CD4-positive, alpha-beta memory T cell (primary cell): ENCODE results near the gene SMAD9. TPM values are rescaled to one million over a fixed set of nuclear protein-coding genes. Genes with fewer than 3 reads are reported as not detected.
A peak's percentile ranks its signal among the peaks of the same experiment; 100 is the strongest.

Source experiments
- CTCF ChIA-PET: fragments of 350-600 bp; sonication (Branson Sonifier 250); formaldehyde crosslinking; loops from one replicate; lab custom pipeline; 2021; ENCODE audit warnings: inconsistent platforms; ENCODE audit not compliant: partially characterized antibody; lab: Charles Lee
- POLR2A ChIA-PET: fragments of 350-600 bp; sonication (Branson Sonifier 250); formaldehyde crosslinking; loops from one replicate; lab custom pipeline; 2021; ENCODE audit not compliant: partially characterized antibody; lab: Charles Lee
- DNase-seq, 5 donors: peaks; one replicate each; pipeline versions ENCODE4 v3.0.0 to v3.0.0-alpha.2; 2020 to 2022; ENCODE audit warnings: mixed read lengths in 1 of 5
- H3K27ac ChIP-seq: one replicate; pipeline ENCODE4 v1.7.0; 2013; ENCODE audit warnings: low read depth, low read length
- H3K27me3 ChIP-seq: 2 replicates; pipeline ENCODE4 v1.7.0; 2013; ENCODE audit warnings: mild to moderate bottlenecking, low read length, moderate library complexity; ENCODE audit not compliant: insufficient read depth
- H3K36me3 ChIP-seq: 2 replicates; pipeline ENCODE4 v1.7.0; 2013; ENCODE audit warnings: mild to moderate bottlenecking, low read length, moderate library complexity; ENCODE audit not compliant: insufficient read depth
- H3K4me1 ChIP-seq: 2 replicates; pipeline ENCODE4 v1.7.0; 2013; ENCODE audit warnings: mild to moderate bottlenecking, low read length, moderate library complexity; ENCODE audit not compliant: insufficient read depth
- H3K4me3 ChIP-seq, 2 donors: one replicate each; pipeline ENCODE4 v1.7.0; 2013; ENCODE audit warnings: low read length in 2 of 2, mild to moderate bottlenecking in 1 of 2
- H3K9me3 ChIP-seq, 2 donors: one replicate each; pipeline ENCODE4 v1.7.0; 2013; ENCODE audit warnings: low read length in 2 of 2, control low read depth in 1 of 2; ENCODE audit not compliant: control insufficient read depth in 1 of 2
- H3K27ac Mint-ChIP-seq, 7 donors: one replicate each; pipeline ENCODE4 v1.8.0; 2020 to 2021; ENCODE audit warnings: mixed read lengths in 7 of 7, mild to moderate bottlenecking in 6 of 7, inconsistent platforms in 3 of 7, moderate library complexity in 3 of 7
- H3K27me3 Mint-ChIP-seq, 2 donors: one replicate each; pipeline ENCODE4 v1.8.0; 2020 to 2021; ENCODE audit warnings: mixed read lengths in 2 of 2
- H3K36me3 Mint-ChIP-seq, 2 donors: one replicate each; pipeline ENCODE4 v1.8.0; 2020 to 2021; ENCODE audit warnings: mixed read lengths in 2 of 2, inconsistent platforms in 1 of 2, mild to moderate bottlenecking in 1 of 2
- H3K4me1 Mint-ChIP-seq, 4 donors: one replicate each; pipeline ENCODE4 v1.8.0; 2020 to 2021; ENCODE audit warnings: mixed read lengths in 4 of 4, mild to moderate bottlenecking in 1 of 4
- H3K4me3 Mint-ChIP-seq, 8 donors: one replicate each; pipeline ENCODE4 v1.8.0; 2020 to 2021; ENCODE audit warnings: mixed read lengths in 8 of 8, mild to moderate bottlenecking in 7 of 8, moderate library complexity in 6 of 8, inconsistent platforms in 3 of 8
- H3K9me3 Mint-ChIP-seq, 8 donors: one replicate each; pipeline ENCODE4 v1.8.0; 2020 to 2021; ENCODE audit warnings: mixed read lengths in 8 of 8, mild to moderate bottlenecking in 5 of 8, inconsistent platforms in 3 of 8, moderate library complexity in 1 of 8
- intact Hi-C: fragments of 100-400 bp; cut with micrococcal nuclease; formaldehyde crosslinking; loops from one replicate; pipeline ENCODE4 v1.15.1; 2023
- polyA plus RNA-seq, 2 donors: library from polyadenylated mRNA; unstranded; fragments of 300-500 nt; fragmentation: Illumina TruSeq; gene quantifications; one replicate each; pipeline ENCODE4 v1.2.3, GENCODE V29; 2021
- total RNA-seq, 2 experiments: library from RNA; stranded (reverse); gene quantifications; one replicate each; pipeline ENCODE4 v1.2.3, GENCODE V29; 2021

Gene SMAD9
- total and polyA plus RNA-seq, 4 experiments from 2014 or later, result 0.10 TPM; not detected in 3

GRCh38 chr13:36918246-36919131, 1.5 kb downstream of the SMAD9 start:
- Histone ChIP-seq H3K4me1 (peaks cover 6% of the 10 kb centered on the region), H3K9me3 (no peaks in the 10 kb centered on the region), H3K27ac (no peak overlapping the region), H3K36me3 (no peaks in the 10 kb centered on the region), H3K27me3 (peaks cover 16% of the 10 kb centered on the region), H3K4me3 (no peak overlapping the region)
- no peak for DNase-seq
- intact Hi-C loops, result no loop called here
- peak overlapping the region in 7 of 8 donors; percentile 23 to 74 (median 42) for H3K4me3 Mint-ChIP-seq
- ChIA-PET POLR2A (no interaction called here), CTCF (no interaction called here)
- H3K27ac Mint-ChIP-seq, result no peak overlapping the region
- H3K27me3 Mint-ChIP-seq, result peaks cover 48 to 61% of the 10 kb centered on the region in 2 donors
- peaks cover 4 to 14% (median 9%) of the 10 kb centered on the region in 4 donors for H3K4me1 Mint-ChIP-seq
- H3K36me3 Mint-ChIP-seq, result no peaks in the 10 kb centered on the region
- H3K9me3 Mint-ChIP-seq, result no peaks in the 10 kb centered on the region

- Mint-ChIP-seq H3K9me3 (no peaks in the 10 kb centered on the region), H3K4me1 (peaks cover 4 to 14% (median 9%) of the 10 kb centered on the region in 4 donors), H3K4me3 (no peak overlapping the region), H3K36me3 (no peaks in the 10 kb centered on the region), H3K27me3 (peaks cover 46 to 57% of the 10 kb centered on the region in 2 donors), H3K27ac (no peak overlapping the region)
- Histone ChIP-seq H3K27me3 (peaks cover 16% of the 10 kb centered on the region), H3K4me1 (peaks cover 6% of the 10 kb centered on the region), H3K9me3 (no peaks in the 10 kb centered on the region), H3K27ac (no peak overlapping the region), H3K4me3 (no peak overlapping the region), H3K36me3 (no peaks in the 10 kb centered on the region)
- POLR2A ChIA-PET, result no interaction called here
- CTCF ChIA-PET, result no interaction called here
- intact Hi-C loops, result no loop called here
- DNase-seq, result no peak
Measured at GRCh38 chr13:36917311-36917710, 2.7 kb downstream of the SMAD9 start.

DNA sequence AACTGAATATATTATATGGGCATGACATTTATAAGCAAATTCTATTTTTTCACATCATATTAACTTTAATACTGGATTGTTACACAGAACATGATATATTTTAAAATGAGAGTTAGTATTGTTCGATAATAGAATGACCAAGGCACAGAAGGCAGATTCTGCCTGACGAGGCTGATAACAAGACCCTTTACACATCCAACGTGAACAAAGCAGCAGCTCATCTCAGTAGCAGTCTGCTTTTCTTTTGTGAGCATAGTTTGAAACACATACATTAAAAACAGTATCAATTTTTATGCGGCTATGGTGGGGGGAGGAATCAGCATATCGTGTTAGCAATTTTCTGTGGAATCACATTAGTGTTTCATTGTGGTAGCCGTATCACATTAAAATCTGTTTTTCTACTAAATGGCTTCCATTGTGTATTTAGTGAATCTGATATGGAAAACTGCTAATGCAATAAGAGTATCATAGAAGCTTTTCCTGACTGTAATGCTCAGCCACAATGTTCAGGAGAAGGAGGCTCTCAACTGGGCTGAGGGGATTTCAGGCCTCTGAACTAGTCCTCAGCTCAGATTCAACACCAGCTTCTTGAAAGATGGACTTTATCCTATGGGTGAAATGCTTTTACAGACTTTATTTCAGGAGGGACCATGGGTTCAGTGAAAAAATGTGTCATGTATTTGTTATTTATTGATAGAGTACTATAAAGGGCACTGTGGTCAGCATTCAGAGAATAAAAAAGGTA, 4.0 kb downstream of the SMAD9 start:
- Histone ChIP-seq H3K27ac (no peak overlapping the region), H3K4me1 (peaks cover 6% of the 10 kb centered on the region), H3K9me3 (no peaks in the 10 kb centered on the region), H3K4me3 (no peak overlapping the region), H3K36me3 (no peaks in the 10 kb centered on the region), H3K27me3 (peaks cover 12% of the 10 kb centered on the region)
- ChIA-PET CTCF (no interaction called here), POLR2A (no interaction called here)
- Mint-ChIP-seq H3K27me3 (peaks cover 41 to 50% of the 10 kb centered on the region in 2 donors), H3K9me3 (no peaks in the 10 kb centered on the region), H3K4me1 (peaks cover 4 to 14% (median 9%) of the 10 kb centered on the region in 4 donors), H3K4me3 (no peak overlapping the region), H3K36me3 (no peaks in the 10 kb centered on the region), H3K27ac (no peak overlapping the region)
- intact Hi-C loops, result no loop called here
- DNase-seq, result no peak

DNA sequence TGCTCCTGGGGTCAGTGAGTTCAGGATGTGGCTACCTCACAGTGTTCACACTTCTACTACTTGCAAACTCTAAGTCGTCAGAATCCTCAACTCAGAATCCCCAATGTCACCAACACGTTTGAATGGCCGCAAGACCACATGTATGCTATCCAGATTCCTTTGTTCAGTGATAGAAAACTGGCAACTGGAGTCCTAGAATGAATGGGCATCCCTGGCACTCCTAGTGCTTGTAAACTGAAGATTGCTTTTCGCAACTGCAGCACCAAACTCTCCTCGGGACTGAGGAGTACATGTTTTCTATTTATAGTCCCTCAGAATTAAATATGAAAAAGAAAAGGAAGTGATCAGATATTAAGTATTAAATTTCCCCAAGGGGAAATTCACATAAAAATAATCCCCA, 4.9 kb downstream of the SMAD9 start:
- Histone ChIP-seq H3K9me3 (no peaks in the 10 kb centered on the region), H3K27me3 (peaks cover 12% of the 10 kb centered on the region), H3K27ac (no peak overlapping the region), H3K4me1 (peaks cover 6% of the 10 kb centered on the region), H3K4me3 (no peak overlapping the region), H3K36me3 (no peaks in the 10 kb centered on the region)
- H3K9me3 Mint-ChIP-seq, result no peaks in the 10 kb centered on the region
- intact Hi-C loops, result no loop called here
- H3K27ac Mint-ChIP-seq, result no peak overlapping the region
- ChIA-PET POLR2A (no interaction called here), CTCF (no interaction called here)
- H3K4me1 Mint-ChIP-seq, result peaks cover 3 to 9% (median 6%) of the 10 kb centered on the region in 4 donors
- H3K36me3 Mint-ChIP-seq, result no peaks in the 10 kb centered on the region
- DNase-seq, result no peak
- H3K4me3 Mint-ChIP-seq, result no peak overlapping the region
- peaks cover 40 to 50% of the 10 kb centered on the region in 2 donors for H3K27me3 Mint-ChIP-seq

DNA sequence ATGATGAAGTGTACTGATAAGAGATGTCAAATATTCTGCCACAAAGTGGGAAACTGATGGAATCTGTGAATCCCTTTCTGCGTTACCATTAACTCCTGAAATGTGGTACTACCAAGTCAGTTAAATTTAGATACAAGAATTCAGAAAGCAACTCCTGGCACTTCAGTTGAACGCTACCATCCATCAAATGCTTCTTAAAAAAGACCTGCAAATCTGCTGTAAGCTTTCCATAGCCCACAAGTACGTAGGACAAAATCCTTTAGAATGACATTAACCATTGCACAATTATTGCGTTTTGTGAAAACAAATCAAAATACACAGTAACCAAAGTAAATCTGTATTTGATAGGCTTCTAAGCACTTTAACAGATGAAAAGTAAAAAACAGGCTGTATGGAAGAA, 5.4 kb downstream of the SMAD9 start:
- intact Hi-C loops, result no loop called here
- no peaks in the 10 kb centered on the region for H3K36me3 ChIP-seq
- H3K9me3 ChIP-seq, result no peaks in the 10 kb centered on the region
- peaks cover 12% of the 10 kb centered on the region for H3K27me3 ChIP-seq
- Mint-ChIP-seq H3K27me3 (peaks cover 41 to 50% of the 10 kb centered on the region in 2 donors), H3K27ac (no peak overlapping the region), H3K36me3 (no peaks in the 10 kb centered on the region), H3K4me3 (no peak overlapping the region), H3K9me3 (no peaks in the 10 kb centered on the region), H3K4me1 (peaks cover 3 to 9% (median 6%) of the 10 kb centered on the region in 4 donors)
- no peak for DNase-seq
- ChIA-PET CTCF (no interaction called here), POLR2A (no interaction called here)
- H3K27ac ChIP-seq, result no peak overlapping the region
- H3K4me3 ChIP-seq, result no peak overlapping the region
- H3K4me1 ChIP-seq, result peaks cover 6% of the 10 kb centered on the region

GRCh38 chr13:36913463-36913862, 6.6 kb downstream of the SMAD9 start:
- Mint-ChIP-seq H3K27ac (no peak overlapping the region), H3K9me3 (no peaks in the 10 kb centered on the region), H3K27me3 (peaks cover 32 to 41% of the 10 kb centered on the region in 2 donors), H3K4me1 (no peaks in the 10 kb centered on the region), H3K36me3 (no peaks in the 10 kb centered on the region), H3K4me3 (no peak overlapping the region)
- Histone ChIP-seq H3K4me3 (no peak overlapping the region), H3K9me3 (no peaks in the 10 kb centered on the region), H3K4me1 (no peaks in the 10 kb centered on the region), H3K27ac (no peak overlapping the region), H3K36me3 (no peaks in the 10 kb centered on the region), H3K27me3 (peaks cover 3% of the 10 kb centered on the region)
- intact Hi-C loops, result no loop called here
- POLR2A ChIA-PET, result no interaction called here
- DNase-seq, result no peak
- CTCF ChIA-PET, result no interaction called here

DNA sequence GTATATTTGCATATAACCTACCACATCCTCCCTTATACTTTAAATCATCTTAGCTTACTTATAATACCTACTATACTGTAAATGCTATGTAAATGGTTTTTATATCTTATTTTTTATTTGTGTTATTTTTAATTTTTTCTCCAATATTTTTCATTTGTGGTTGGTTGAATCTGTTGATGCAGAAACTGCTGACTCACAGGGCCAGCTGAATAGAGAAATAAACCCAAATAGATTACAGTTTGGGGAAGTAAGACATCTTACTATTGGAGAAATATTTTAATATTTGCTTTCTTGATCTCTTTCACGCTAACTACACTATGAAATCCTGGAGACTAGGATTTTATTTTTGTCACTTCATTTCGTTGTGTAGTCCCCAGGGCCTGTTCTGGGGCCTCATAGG, 7.1 kb downstream of the SMAD9 start:
- intact Hi-C loops, result no loop called here
- Mint-ChIP-seq H3K36me3 (no peaks in the 10 kb centered on the region), H3K4me3 (no peak overlapping the region), H3K9me3 (no peaks in the 10 kb centered on the region), H3K27me3 (peaks cover 31 to 39% of the 10 kb centered on the region in 2 donors), H3K27ac (no peak overlapping the region), H3K4me1 (no peaks in the 10 kb centered on the region)
- CTCF ChIA-PET, result no interaction called here
- POLR2A ChIA-PET, result no interaction called here
- Histone ChIP-seq H3K27ac (no peak overlapping the region), H3K9me3 (no peaks in the 10 kb centered on the region), H3K4me1 (no peaks in the 10 kb centered on the region), H3K4me3 (no peak overlapping the region), H3K36me3 (no peaks in the 10 kb centered on the region), H3K27me3 (no peaks in the 10 kb centered on the region)
- no peak for DNase-seq
